ENCODE data around the gene ZNRD2. TPM values are rescaled to one million over a fixed set of nuclear protein-coding genes. Genes with fewer than 3 reads are reported as not detected.

The ZNRD2 gene
- total and polyA plus RNA-seq, 2 of the 8 experiments (the other 6 are each of a cell fraction or from before 2014, with no cell fraction given): 53.4 to 125 TPM

DNA sequence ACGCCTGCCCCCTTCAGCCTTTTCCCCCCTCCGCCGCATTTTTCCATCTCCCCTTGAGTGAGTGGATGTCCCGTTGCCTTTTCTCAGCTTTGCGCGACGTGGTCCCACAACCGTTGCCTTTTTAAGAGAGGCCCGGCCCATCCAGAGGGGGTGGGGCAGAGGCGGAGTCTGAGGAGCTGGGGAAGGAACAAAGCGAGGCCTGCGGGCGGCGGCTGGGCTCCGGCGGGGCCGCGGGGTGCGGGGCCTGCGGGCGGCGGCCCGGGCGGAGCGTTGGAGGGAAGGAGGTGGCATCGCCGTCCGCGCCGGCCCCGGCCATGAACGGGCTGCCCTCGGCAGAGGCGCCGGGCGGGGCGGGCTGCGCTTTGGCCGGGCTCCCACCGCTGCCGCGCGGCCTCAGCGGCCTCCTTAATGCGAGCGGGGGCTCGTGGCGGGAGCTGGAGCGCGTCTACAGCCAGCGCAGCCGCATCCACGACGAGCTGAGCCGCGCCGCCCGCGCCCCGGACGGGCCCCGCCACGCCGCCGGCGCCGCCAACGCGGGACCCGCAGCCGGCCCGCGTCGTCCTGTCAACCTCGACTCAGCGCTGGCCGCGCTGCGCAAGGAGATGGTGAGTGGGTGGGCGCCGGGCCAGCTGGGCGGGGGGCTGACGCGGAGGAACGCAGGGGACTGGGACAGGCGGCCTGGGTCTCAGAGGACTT lies 2.2 kb downstream of the ZNRD2 start, which contains the start of gene FAM89B (continued):
- TF ChIP-seq SP4 (IDR thresholded peaks at IDR 0.05; ENCODE audit: low read length) (0 out of 2 replicates have a peak, but pooled peaks have one; percentile 27), RAD21 (IDR thresholded peaks at IDR 0.05 in 1 of 2, conservative IDR thresholded peaks at IDR 0.05 in 1 of 2; ENCODE audit: low read depth in 2 of 2, low read length in 2 of 2) (no peak), JUND (IDR thresholded peaks at IDR 0.05; ENCODE audit: low read length) (no peak), PHF8 (conservative IDR thresholded peaks at IDR 0.05; ENCODE audit: low read depth, low read length) (0 out of 2 replicates have a peak, but pooled peaks have one; percentile 32), JUN (IDR thresholded peaks at IDR 0.05; ENCODE audit: low read depth, low read length) (no peak), EP300 (IDR thresholded peaks at IDR 0.05; ENCODE audit: borderline replicate concordance in 1 of 2, low read depth in 2 of 2, low read length in 2 of 2) (no peak), EGR1 (IDR thresholded peaks at IDR 0.05; ENCODE audit: borderline replicate concordance, low read depth, low read length) (no peak), KDM5A (IDR thresholded peaks at IDR 0.05; ENCODE audit: low read length) (0 out of 2 replicates have a peak, but pooled peaks have one; percentile 5), SP2 (IDR thresholded peaks at IDR 0.05; ENCODE audit: low read length) (no peak), CEBPB (IDR thresholded peaks at IDR 0.05; ENCODE audit: low read depth, low read length) (no peak), MAFK (IDR thresholded peaks at IDR 0.05; ENCODE audit: low read depth, low read length) (no peak), CTBP2 (IDR thresholded peaks at IDR 0.05; ENCODE audit: borderline replicate concordance, insufficient read depth, insufficient read length, low read length) (no peak), SRF (IDR thresholded peaks at IDR 0.05; ENCODE audit: low read depth, low read length) (no peak), HDAC2 (IDR thresholded peaks at IDR 0.05; ENCODE audit: borderline replicate concordance in 1 of 2, low read depth in 2 of 2, low read length in 2 of 2) (no peak)
- TF ChIP-seq, protein P1, sequence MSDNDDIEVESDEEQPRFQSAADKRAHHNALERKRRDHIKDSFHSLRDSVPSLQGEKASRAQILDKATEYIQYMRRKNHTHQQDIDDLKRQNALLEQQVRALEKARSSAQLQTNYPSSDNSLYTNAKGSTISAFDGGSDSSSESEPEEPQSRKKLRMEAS (IDR thresholded peaks at IDR 0.05): peak; percentile 25; the same call in 1 of the 2 replicates
- TF ChIP-seq, protein P2, sequence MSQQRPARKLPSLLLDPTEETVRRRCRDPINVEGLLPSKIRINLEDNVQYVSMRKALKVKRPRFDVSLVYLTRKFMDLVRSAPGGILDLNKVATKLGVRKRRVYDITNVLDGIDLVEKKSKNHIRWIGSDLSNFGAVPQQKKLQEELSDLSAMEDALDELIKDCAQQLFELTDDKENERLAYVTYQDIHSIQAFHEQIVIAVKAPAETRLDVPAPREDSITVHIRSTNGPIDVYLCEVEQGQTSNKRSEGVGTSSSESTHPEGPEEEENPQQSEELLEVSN (IDR thresholded peaks at IDR 0.05): no peak; the same call in 1 of the 2 replicates
